HPDE6-E6E7 (cell line): ENCODE results near the gene ZSWIM3.
"Not testable (repeated sequence)": the region's sequence is repeated elsewhere in the genome, so short reads cannot be mapped to it uniquely, and the experiment has no call there.

ENCODE experiments used
- DNase-seq: peaks from one replicate; pipeline ENCODE4 v3.0.0; 2011; ENCODE audit warnings: missing footprints; ENCODE audit errors: extremely low spot score

Gene ZSWIM3

GRCh38 chr20:45857114-45857881, at the start of gene ZSWIM3, which contains the start of gene ACOT8:
Gene ZSWIM3 (plus strand): TSS chr20:45857614. CDS start chr20:45857826, 212 bp downstream.
Gene ACOT8 (minus strand): TSS chr20:45857392. CDS start chr20:45857315, 77 bp downstream.
- peak; percentile 100 for DNase-seq

DNA sequence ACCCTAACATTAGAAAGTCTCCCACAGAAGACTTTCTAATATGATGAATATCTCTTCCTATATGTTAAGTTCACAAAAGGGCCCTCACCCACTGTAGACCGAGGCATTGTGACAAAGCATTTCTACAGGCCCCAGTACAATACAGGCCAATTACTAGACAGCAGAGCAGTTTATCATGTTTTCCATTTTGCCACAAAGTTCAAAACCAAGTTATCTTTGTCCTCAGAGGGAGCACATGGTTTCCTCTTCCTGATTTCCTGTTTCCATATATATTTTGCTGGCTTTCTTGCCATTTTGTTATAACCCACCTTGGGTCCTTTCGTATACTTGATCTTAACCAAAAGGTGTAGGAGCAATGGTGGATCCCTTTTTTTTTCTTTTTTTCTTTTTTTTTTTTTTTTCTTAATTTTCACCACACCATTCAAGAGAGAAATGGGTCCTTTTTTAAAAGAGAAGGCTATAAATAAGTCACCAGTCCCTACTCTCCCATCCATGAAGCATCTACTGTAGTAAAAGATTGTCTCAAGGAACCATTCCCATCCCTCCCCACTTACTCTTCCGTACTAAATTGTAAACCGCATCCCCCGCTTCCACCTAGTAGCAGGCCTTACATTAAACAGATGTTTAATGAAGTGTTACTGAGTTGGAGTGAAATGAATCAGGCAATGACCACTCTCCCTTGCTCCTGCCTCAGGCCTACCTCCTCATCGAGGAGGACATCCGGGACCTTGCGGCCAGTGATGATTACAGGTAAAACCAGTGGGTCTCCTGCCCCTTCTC, 47.0 kb upstream of the ZSWIM3 start:
- no peak for DNase-seq

GRCh38 chr20:45812157-45813005, 45.0 kb upstream of the ZSWIM3 start, which contains the start of gene UBE2C:
Gene UBE2C (plus strand): TSS chr20:45812644. CDS start chr20:45812696, 52 bp downstream.
- peak; percentile 100 for DNase-seq

GRCh38 chr20:45813006-45813340, 44.4 kb upstream of the ZSWIM3 start:
- no peak for DNase-seq

GRCh38 chr20:45813489-45813888, 43.9 kb upstream of the ZSWIM3 start:
- no peak for DNase-seq

GRCh38 chr20:45814314-45814713, 43.1 kb upstream of the ZSWIM3 start:
- DNase-seq = no peak

DNA sequence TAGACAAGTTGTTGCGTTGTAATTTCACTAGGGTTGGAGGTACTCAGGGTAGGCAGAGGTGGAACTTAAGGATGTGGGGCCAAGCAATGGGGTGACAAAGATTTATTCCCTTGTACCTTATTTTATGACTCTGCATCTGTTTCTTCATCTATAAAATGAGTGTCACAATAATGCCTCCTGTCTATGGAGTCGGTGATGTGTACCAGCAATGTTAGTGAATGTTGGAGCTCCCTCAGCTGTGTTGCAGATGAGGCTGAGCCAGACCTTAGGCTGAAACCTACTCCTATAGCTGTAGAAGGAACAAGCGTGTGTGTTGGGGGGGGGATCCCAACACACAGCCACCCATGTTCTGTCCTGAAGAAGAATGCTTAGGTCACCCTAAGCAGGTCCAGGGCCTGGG, 40.5 kb upstream of the ZSWIM3 start:
- DNase-seq = no peak

DNA sequence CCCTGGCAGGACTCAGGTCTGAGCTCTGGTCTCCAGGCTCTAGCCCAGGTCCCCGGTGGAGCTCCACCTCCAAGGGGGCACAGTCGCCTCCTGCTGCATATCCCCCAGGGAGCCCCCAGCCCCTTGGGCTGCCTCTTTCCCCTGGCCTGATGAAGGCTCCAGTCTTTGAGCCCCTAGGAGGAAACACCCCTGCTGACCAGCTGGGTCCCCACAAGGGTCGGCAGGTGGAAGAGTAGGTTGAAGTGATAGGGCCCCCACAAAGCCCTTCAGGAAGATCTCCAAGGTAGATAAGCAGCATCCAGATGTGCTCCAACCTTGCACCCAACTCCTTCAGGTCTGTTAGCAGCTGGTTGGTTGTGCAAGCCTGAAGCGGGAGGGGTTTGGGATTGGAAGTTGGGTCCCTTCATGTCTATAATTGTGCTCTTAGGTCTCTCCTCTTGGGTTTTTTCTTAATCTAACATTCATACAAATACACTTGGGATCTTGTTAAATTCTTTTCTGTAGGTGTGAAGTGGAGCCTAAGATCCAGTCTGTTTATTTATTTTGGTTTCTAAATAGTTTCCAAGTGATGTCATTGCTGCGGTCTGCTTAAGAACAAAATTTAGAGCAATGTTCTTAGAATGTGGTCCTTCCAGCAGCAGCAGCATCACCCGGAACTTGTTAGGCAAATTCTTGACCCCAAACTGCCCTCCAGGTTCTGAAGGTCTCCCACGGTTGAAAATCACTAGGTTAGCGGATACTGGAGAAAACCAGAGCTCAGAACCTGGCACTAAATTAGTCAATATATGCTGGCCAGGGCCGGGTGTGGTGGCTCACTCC, 39.8 kb upstream of the ZSWIM3 start:
- DNase-seq = no peak

DNA sequence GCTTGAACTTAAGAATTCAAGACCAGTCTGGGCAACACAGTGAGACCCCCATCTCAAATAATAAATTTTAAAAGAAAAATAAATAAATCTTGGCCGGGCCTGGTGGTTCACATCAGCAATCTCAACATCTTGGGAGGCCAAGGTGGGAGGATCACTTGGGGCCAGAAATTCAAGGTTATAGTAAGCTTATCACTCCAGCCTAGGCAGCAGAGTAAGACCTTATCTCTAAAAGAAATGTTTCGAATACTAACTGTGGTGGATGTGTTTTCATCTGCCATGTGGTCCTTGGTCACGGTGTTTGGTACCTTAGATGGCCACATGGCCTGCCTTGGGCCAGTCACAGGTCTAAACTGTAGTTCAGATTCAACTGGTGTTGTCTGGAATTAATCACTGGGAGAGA, 39.2 kb upstream of the ZSWIM3 start:
- DNase-seq = no peak

- no peak for DNase-seq
These were observed 37.9 kb upstream of the ZSWIM3 start for GRCh38 chr20:45819466-45819865.

- DNase-seq = no peak
These were observed 35.5 kb upstream of the ZSWIM3 start for GRCh38 chr20:45821947-45822346.

- peak; percentile 83 for DNase-seq
These were observed 34.6 kb upstream of the ZSWIM3 start for GRCh38 chr20:45822857-45823256.

DNA sequence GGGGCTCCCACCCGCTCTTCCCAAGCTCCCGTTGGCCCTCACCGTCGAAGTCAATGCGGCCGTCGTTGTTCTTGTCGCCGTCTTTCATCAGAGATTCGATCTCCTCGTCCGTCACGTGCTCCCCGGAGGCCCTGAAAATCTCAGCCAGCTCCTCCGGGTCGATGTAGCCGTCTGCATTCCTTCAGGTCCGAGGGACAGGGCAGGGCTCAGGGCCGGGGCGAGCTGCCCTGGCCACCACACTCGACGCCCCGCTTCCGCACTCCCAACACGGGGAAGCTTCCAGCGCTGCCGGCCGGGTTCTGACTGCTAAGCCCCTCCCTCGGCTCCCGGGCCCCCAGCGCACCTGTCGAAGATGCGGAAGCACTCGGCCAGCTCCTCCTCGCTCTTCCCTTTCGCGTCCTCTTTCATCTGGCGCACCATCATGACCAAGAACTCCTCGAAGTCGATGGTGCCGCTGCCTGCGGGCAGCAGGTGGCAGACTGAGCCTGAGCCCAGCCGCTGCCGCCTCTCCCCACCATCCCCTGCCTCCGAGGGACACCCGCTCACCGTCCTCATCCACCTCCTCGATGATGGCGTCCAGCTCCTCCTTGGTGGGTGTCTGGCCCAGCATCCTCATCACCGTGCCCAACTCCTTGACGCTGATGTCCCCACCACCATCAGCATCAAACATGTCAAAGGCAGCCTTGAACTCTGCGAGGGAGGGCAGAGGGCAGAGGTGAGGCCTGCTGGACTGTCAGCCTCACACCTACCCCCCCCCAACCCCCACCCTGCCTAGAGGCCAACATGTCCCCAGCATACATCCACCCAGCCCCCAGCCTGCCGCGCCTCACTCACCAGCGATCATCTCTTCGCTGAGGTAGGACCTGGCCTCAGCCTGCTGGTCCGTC, 33.2 kb upstream of the ZSWIM3 start:
- peak; percentile 73 for DNase-seq

DNA sequence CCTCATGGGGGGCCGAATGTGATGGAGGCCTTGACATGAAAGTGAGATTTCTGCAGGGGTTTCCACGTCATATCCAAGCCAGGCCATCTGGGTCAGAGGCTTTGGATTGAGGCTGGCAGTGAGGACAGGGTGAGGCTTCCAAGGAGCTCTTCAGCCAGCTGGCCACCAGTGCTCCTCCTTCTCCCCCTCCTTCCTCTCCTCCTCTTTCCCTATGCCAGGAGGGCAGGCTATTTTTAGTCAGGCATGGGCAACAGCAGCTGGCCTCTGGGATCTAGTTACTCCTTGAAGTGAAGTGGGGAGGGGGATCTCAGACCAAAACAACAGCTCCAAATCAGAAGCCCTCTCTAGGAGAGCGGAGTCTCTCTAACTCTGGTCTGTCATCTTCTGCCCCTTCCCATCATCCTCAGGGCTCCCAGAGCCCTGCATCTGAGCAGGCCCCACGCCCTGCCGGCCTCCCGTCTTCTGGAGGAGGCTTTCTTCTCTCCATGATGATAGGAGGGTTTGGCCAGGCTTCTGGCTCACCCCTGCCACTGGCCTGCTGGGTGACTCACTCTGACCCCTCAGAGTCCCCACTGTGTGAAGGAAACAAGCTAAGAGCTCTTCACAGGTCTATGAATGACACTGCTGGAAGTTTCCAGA, 30.9 kb upstream of the ZSWIM3 start:
- no peak for DNase-seq

GRCh38 chr20:45827030-45827652, 30.3 kb upstream of the ZSWIM3 start, which contains the start of gene TNNC2:
Gene TNNC2 (minus strand): TSS chr20:45827312. CDS start chr20:45827248, 64 bp downstream.
- no peak for DNase-seq

DNA sequence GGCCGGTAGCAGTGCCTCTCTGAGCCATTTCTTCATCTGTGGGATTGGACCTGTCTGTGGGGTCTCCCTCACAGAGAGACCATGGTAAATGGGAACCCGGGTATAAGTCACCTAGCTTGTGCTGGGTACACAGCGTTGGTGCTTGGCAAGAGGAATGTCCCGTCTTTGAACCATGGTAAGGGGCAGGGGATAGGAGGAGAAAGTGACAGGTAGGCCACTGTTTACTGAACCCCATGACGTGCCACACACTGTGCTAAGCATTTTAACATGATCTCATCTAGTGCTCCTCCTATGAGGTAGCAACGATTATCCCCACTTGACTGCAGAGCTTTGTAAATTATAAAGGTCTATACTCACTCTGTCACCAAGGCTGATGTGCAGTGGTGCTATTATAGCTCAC, 29.7 kb upstream of the ZSWIM3 start:
- DNase-seq = no peak

DNA sequence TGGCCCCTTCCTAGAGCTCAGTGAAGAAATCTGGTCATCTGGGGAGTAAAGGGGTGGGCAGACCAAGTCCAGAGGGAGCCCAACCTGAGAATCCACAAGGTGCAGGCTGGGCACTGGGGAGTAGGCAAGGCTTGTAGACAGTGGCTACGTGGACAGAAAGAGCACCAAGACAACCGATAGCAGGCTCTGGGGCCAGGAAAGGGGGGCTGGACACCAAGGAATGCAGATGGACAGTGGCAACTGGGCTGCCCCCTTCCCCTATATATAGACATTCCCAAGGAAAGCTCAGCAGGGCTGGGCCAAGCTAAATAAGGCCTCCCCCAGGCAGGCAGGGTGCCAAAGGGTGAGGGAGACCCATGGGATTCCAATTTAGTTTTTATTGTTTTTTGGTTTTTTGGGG, 28.8 kb upstream of the ZSWIM3 start:
- no peak for DNase-seq

DNA sequence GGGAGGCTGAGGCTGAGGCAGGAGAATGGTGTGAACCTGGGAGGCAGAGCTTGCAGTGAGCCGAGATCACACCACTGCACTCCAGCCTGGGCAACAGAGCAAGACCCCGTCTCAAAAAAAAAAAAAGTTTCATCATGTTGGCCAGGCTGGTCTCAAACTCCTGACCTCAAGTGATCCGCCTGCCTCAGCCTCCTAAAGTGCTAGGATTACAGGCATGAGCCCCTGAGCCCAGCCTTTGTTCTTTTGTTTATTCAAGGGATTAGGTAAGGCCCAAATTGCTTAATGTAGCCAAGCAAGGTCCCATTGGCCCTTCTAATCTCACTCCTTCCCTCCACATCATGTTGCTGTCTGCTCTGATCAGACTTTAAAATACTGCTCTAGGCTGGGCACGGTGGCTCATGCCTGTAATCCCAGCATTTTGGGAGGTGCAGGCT, 27.7 kb upstream of the ZSWIM3 start:
- not testable (repeated sequence) for DNase-seq

DNA sequence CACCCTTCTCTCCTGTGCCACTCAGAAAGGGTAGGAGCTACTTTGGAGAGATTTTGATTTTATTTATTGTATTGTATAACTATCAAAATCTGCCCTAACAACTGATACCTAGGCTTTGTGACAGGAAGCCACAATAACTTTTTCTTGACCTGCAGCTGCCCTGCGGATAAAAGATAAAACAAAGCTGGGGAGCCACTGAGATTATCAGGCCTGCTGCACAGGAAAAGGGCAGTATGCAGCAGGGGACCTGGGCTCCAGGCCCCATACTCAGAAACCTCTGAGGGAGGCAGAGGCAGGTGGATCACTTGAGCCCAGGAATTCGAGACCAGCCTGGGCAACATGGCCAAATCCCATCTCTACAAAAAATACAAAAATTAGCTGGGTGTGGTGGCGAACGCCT, 24.8 kb upstream of the ZSWIM3 start:
- DNase-seq = no peak
